Liver (tissue), 9 donors: ENCODE measurements around the gene ZNF831. TPM values are rescaled to one million over a fixed set of nuclear protein-coding genes. Genes with fewer than 3 reads are reported as not detected.

Experiments
- DNase-seq: peaks from one replicate; pipeline ENCODE4 v3.0.0-alpha.2; 2017; ENCODE audit warnings: low spot score
- H3K27ac ChIP-seq, 2 donors: one replicate each; pipeline ENCODE4 v1.7.0; 2013; ENCODE audit warnings: inconsistent platforms in 2 of 2, low read length in 2 of 2, control low read depth in 1 of 2, low read depth in 1 of 2, mild to moderate bottlenecking in 1 of 2
- H3K27me3 ChIP-seq, 4 donors: one replicate each; pipeline versions ENCODE4 v1.6.1 to v1.7.0; 2013; ENCODE audit warnings: low read length in 3 of 4, inconsistent platforms in 1 of 4, mild to moderate bottlenecking in 1 of 4, moderate library complexity in 1 of 4; ENCODE audit not compliant: control insufficient read depth in 4 of 4, insufficient read depth in 4 of 4
- H3K36me3 ChIP-seq, 4 donors: one replicate each; pipeline versions ENCODE4 v1.6.1 to v1.7.0; 2013; ENCODE audit warnings: low read length in 3 of 4, mild to moderate bottlenecking in 3 of 4, low read depth in 1 of 4, moderate library complexity in 1 of 4; ENCODE audit not compliant: control insufficient read depth in 4 of 4, insufficient read depth in 3 of 4
- H3K4me1 ChIP-seq, 4 donors: one replicate each; pipeline versions ENCODE4 v1.6.1 to v1.7.0; 2013; ENCODE audit warnings: low read length in 3 of 4, mild to moderate bottlenecking in 3 of 4, moderate library complexity in 1 of 4; ENCODE audit not compliant: control insufficient read depth in 4 of 4, insufficient read depth in 4 of 4
- H3K4me3 ChIP-seq, 3 donors: one replicate each; pipeline versions ENCODE4 v1.6.1 to v1.7.0; 2013; ENCODE audit warnings: low read length in 3 of 3, control low read depth in 1 of 3, low read depth in 1 of 3, mild to moderate bottlenecking in 1 of 3
- H3K9ac ChIP-seq, 2 donors: one replicate each; pipeline ENCODE4 v1.7.0; 2013; ENCODE audit warnings: low read length in 2 of 2, mild to moderate bottlenecking in 2 of 2, moderate library complexity in 2 of 2, control low read depth in 1 of 2, low read depth in 1 of 2
- H3K9me3 ChIP-seq, 4 donors: one replicate each; pipeline versions ENCODE4 v1.6.1 to v1.7.0; 2013; ENCODE audit warnings: low read length in 3 of 4; ENCODE audit not compliant: control insufficient read depth in 4 of 4
- ATF3 ChIP-seq: IDR thresholded peaks from 2 replicates; pipeline ENCODE4 v1.6.1; 2016; ENCODE audit warnings: antibody characterized with exemption
- CTCF ChIP-seq: fragments of 150-350 bp; IDR thresholded peaks from 2 replicates; pipeline ENCODE4 v1.5.1; 2017; ENCODE audit warnings: improper control_type of control experiment, low read depth, low read length; ENCODE audit not compliant: missing input control
- EGR1 ChIP-seq, 2 donors: IDR thresholded peaks; 2 replicates each; pipeline ENCODE4 v1.6.1; 2016 to 2018; ENCODE audit warnings: antibody characterized with exemption in 2 of 2, low read depth in 2 of 2
- FOXA1 ChIP-seq: IDR thresholded peaks from 2 replicates; pipeline ENCODE4 v1.6.1; 2016; ENCODE audit warnings: antibody characterized with exemption
- FOXA2 ChIP-seq: IDR thresholded peaks from 2 replicates; pipeline ENCODE4 v1.6.1; 2016; ENCODE audit warnings: antibody characterized with exemption
- GABPA ChIP-seq, 2 donors: IDR thresholded peaks in 1 of 2; conservative IDR thresholded peaks in 1 of 2; 2 replicates each; pipeline ENCODE4 v1.6.1; 2016; ENCODE audit warnings: antibody characterized with exemption in 2 of 2, mild to moderate bottlenecking in 1 of 2, moderate library complexity in 1 of 2
- HNF4A ChIP-seq, 2 donors: conservative IDR thresholded peaks; 2 replicates each; pipeline ENCODE4 v1.6.1; 2016; ENCODE audit warnings: antibody characterized with exemption in 2 of 2, mild to moderate bottlenecking in 2 of 2
- JUND ChIP-seq, 2 donors: IDR thresholded peaks; 2 replicates each; pipeline ENCODE4 v1.6.1; 2016; ENCODE audit warnings: antibody characterized with exemption in 2 of 2
- MAX ChIP-seq: IDR thresholded peaks from 2 replicates; pipeline ENCODE4 v1.6.1; 2016; ENCODE audit warnings: antibody characterized with exemption
- NR2F2 ChIP-seq: IDR thresholded peaks from 2 replicates; pipeline ENCODE4 v1.6.1; 2016; ENCODE audit warnings: antibody characterized with exemption
- RAD21 ChIP-seq, 2 donors: IDR thresholded peaks; 2 replicates each; pipeline ENCODE4 v1.6.1; 2016; ENCODE audit warnings: antibody characterized with exemption in 2 of 2, mild to moderate bottlenecking in 2 of 2
- REST ChIP-seq: IDR thresholded peaks from 2 replicates; pipeline ENCODE4 v1.6.1; 2016; ENCODE audit warnings: antibody characterized with exemption, mild to moderate bottlenecking
- RXRA ChIP-seq, 2 donors: IDR thresholded peaks; 2 replicates each; pipeline ENCODE4 v1.6.1; 2017 to 2018; ENCODE audit warnings: antibody characterized with exemption in 2 of 2, mild to moderate bottlenecking in 1 of 2
- SP1 ChIP-seq: IDR thresholded peaks from 2 replicates; pipeline ENCODE4 v1.6.1; 2018; ENCODE audit warnings: antibody characterized with exemption, mild to moderate bottlenecking
- TAF1 ChIP-seq: conservative IDR thresholded peaks from 2 replicates; pipeline ENCODE4 v1.6.1; 2016; ENCODE audit warnings: antibody characterized with exemption, mild to moderate bottlenecking
- YY1 ChIP-seq: IDR thresholded peaks from 2 replicates; pipeline ENCODE4 v1.6.1; 2016; ENCODE audit warnings: antibody characterized with exemption, mild to moderate bottlenecking
- ZBTB33 ChIP-seq: IDR thresholded peaks from 2 replicates; pipeline ENCODE4 v1.6.1; 2016; ENCODE audit warnings: antibody characterized with exemption
- WGBS: extraction: QIAGEN DNeasy Blood & Tissue Kit; methylation state at CpG from one replicate; pipeline ENCODE4 v1.1.7; 2013; 5-methylcytosine and 5-hydroxymethylcytosine counted together
- polyA plus RNA-seq, 2 donors: library from polyadenylated mRNA; stranded (reverse) in 1 of 2; unstranded in 1 of 2; fragments of 200-250 nt in 1 of 2; fragments of >200 nt in 1 of 2; fragmentation: Nextera tagmentation in 1 of 2; extraction: Ambion mirVana in 1 of 2; gene quantifications; one replicate each; pipeline versions ENCODE4 v1.2.1 to v1.2.3, GENCODE V29; 2013 to 2015
- total RNA-seq, 2 donors: library from RNA; depleted of rRNA; stranded (reverse); fragments of >200 nt; gene quantifications; one replicate each; pipeline ENCODE4 v1.2.3, GENCODE V29; 2014
- donor health status: healthy.
- donor health status: healthy.
- donor health status: healthy.
- donor health status: healthy.
- donor health status: healthy.

The ZNF831 gene
- total and polyA plus RNA-seq, 4 donors = 0.06 to 0.75 (median 0.13) TPM

- Histone ChIP-seq H3K4me1 (no peaks in the 10 kb centered on the region), H3K9ac (no peak overlapping the region), H3K4me3 (no peak overlapping the region), H3K36me3 (no peaks in the 10 kb centered on the region), H3K9me3 (no peaks in the 10 kb centered on the region), H3K27ac (no peak overlapping the region), H3K27me3 (peaks cover 0 to 7% (median 1%) of the 10 kb centered on the region in 4 donors)
- WGBS = 24% methylated on average over 4 of the region's 4 CpGs
- DNase-seq = no peak
- TF ChIP-seq GABPA (IDR thresholded peaks at IDR 0.05 in 1 of 2, conservative IDR thresholded peaks at IDR 0.05 in 1 of 2) (no peak), ZBTB33 (no peak), RXRA (IDR thresholded peaks at IDR 0.05) (no peak), FOXA1 (no peak), SP1 (no peak), EGR1 (IDR thresholded peaks at IDR 0.05; ENCODE audit: low read depth in 2 of 2) (no peak), HNF4A (conservative IDR thresholded peaks at IDR 0.05) (no peak), ATF3 (no peak), JUND (IDR thresholded peaks at IDR 0.05) (no peak), FOXA2 (no peak), REST (no peak), MAX (no peak), YY1 (no peak), TAF1 (no peak), CTCF (no peak), NR2F2 (no peak), RAD21 (IDR thresholded peaks at IDR 0.05) (no peak)
Observed at GRCh38 chr20:59253779-59254319, 90.2 kb downstream of the ZNF831 start.
